Raji (cell line): ENCODE measurements around the gene GABRG2.

Experiments used
- POLR2A ChIP-seq: IDR thresholded peaks from 2 replicates; pipeline ENCODE4 v1.6.1; 2011; ENCODE audit warnings: low read depth, low read length, control low read depth; ENCODE audit not compliant: insufficient read depth

The GABRG2 gene

GRCh38 chr5:162154242-162154641 is 86.7 kb downstream of the GABRG2 start:
- no peak for TF ChIP-seq POLR2A

- no peak for TF ChIP-seq POLR2A
These were observed 92.8 kb downstream of the GABRG2 start for GRCh38 chr5:162160401-162160800.

- TF ChIP-seq POLR2A = no peak
These were observed 96.1 kb downstream of the GABRG2 start for GRCh38 chr5:162163663-162164062.

- TF ChIP-seq POLR2A = no peak
These were observed 106.9 kb downstream of the GABRG2 start for GRCh38 chr5:162174358-162174974.

- no peak for TF ChIP-seq POLR2A
These were observed 119.8 kb downstream of the GABRG2 start for GRCh38 chr5:162187371-162187770.

GRCh38 chr5:162189719-162190118 is 122.1 kb downstream of the GABRG2 start:
- TF ChIP-seq POLR2A = no peak

DNA sequence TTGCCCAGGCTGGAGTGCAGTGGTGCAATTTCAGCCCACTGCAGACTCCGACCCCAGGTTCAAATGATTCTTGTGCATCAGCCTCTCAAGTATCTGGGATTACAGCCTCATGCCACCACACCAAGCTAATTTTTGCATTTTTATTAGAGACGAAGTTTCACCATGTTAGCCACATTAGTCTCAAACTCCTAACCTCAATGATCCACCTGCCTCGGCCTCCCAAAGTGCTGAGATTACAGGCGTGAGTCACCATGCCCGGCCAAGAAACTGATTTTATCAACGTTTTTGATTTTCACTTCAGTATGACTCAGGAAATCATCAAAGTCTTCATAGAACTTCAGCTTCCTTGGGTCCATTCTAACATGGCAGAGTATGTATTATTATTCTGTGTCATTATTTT is 125.4 kb downstream of the GABRG2 start:
- no peak for TF ChIP-seq POLR2A

- no peak for TF ChIP-seq POLR2A
These were observed 128.8 kb downstream of the GABRG2 start for GRCh38 chr5:162196351-162196750.

- no peak for TF ChIP-seq POLR2A
These were observed 134.8 kb downstream of the GABRG2 start for GRCh38 chr5:162202285-162202880.
